GM11168 (cell line): ENCODE measurements around the gene PLAAT4.

ENCODE experiments used
- in situ Hi-C: fragments of 300-500 bp; cut with MboI; formaldehyde crosslinking; loops from one replicate; pipeline ENCODE4 v1.12.0; 2022; ENCODE audit warnings: low sequenced_read_pairs; ENCODE audit not compliant: unreplicated experiment

PLAAT4 gene

GRCh38 chr11:63536669-63537292 is at the start of gene PLAAT4:
TSS of gene PLAAT4 (plus strand) at chr11:63536808. CDS start at chr11:63536869, 61 bp downstream.
- in situ Hi-C loops = no loop called here

GRCh38 chr11:63488789-63489188 is 47.8 kb upstream of the PLAAT4 start:
- in situ Hi-C loops = no loop called here

GRCh38 chr11:63489879-63490278 is 46.7 kb upstream of the PLAAT4 start:
- in situ Hi-C loops = no loop called here

GRCh38 chr11:63490551-63491239 is 45.9 kb upstream of the PLAAT4 start, which contains the start of gene PLAAT5:
TSS of gene PLAAT5 (minus strand) at chr11:63491167. CDS start at chr11:63491034, 133 bp downstream.
- in situ Hi-C loops = no loop called here

GRCh38 chr11:63491240-63491587 is 45.4 kb upstream of the PLAAT4 start:
- in situ Hi-C loops = no loop called here

- in situ Hi-C loops = no loop called here
Observed at GRCh38 chr11:63491636-63492372, 44.8 kb upstream of the PLAAT4 start.

GRCh38 chr11:63492441-63492840 is 44.2 kb upstream of the PLAAT4 start:
- in situ Hi-C loops = no loop called here

GRCh38 chr11:63493127-63493526 is 43.5 kb upstream of the PLAAT4 start:
- in situ Hi-C loops = no loop called here

GRCh38 chr11:63494975-63495374 is 41.6 kb upstream of the PLAAT4 start:
- in situ Hi-C loops = no loop called here

GRCh38 chr11:63499874-63500273 is 36.7 kb upstream of the PLAAT4 start:
- in situ Hi-C loops = no loop called here

- in situ Hi-C loops = no loop called here
Observed at GRCh38 chr11:63501236-63501635, 35.4 kb upstream of the PLAAT4 start.

GRCh38 chr11:63502252-63502820 is 34.3 kb upstream of the PLAAT4 start:
- in situ Hi-C loops = no loop called here

- in situ Hi-C loops = no loop called here
Observed at GRCh38 chr11:63503492-63503891, 33.1 kb upstream of the PLAAT4 start.

GRCh38 chr11:63504054-63504453 is 32.6 kb upstream of the PLAAT4 start:
- in situ Hi-C loops = no loop called here

- in situ Hi-C loops = no loop called here
Observed at GRCh38 chr11:63504933-63505586, 31.5 kb upstream of the PLAAT4 start.

- in situ Hi-C loops = no loop called here
Observed at GRCh38 chr11:63505857-63506528, 30.6 kb upstream of the PLAAT4 start, which contains the start of gene LGALS12. TSS of gene LGALS12 (plus strand) at chr11:63506084. CDS start at chr11:63506459, 375 bp downstream.

- in situ Hi-C loops = no loop called here
Observed at GRCh38 chr11:63506876-63507275, 29.7 kb upstream of the PLAAT4 start.

- in situ Hi-C loops = no loop called here
Observed at GRCh38 chr11:63507511-63507910, 29.1 kb upstream of the PLAAT4 start.

GRCh38 chr11:63508009-63508408 is 28.6 kb upstream of the PLAAT4 start:
- in situ Hi-C loops = no loop called here

GRCh38 chr11:63508745-63509144 is 27.9 kb upstream of the PLAAT4 start:
- in situ Hi-C loops = no loop called here
